Measurements from ENCODE around the gene CDC6.
A peak's percentile ranks its signal among the peaks of the same experiment; 100 is the strongest.
"Not testable (repeated sequence)": the region's sequence is repeated elsewhere in the genome, so short reads cannot be mapped to it uniquely, and the experiment has no call there.

Gene CDC6

DNA sequence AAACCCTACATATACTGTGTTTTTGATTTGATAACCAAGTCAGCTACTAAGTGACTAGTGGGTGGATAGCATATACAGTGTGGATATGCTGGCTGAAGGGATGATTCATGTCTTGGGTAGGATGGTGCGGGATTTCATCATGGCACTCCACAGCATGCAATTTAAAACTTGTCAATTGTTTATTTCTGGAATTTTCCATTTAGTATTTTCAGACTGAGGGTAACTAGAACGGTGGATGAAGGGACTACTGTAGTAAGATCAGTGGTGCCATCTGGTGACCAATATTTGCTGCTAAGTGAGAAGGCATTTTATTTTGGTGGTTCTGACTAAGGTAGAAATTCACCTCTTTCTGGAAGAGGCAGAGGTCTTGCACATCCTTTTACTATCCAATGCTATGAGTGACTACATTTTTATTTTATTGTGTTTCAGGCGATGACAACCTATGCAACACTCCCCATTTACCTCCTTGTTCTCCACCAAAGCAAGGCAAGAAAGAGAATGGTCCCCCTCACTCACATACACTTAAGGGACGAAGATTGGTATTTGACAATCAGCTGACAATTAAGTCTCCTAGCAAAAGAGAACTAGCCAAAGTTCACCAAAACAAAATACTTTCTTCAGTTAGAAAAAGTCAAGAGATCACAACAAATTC, 3.1 kb downstream of the CDC6 start:
- peak; percentile 85 for DNase-seq (ENCODE audit: low read depth)

GRCh38 chr17:40291281-40291664, 3.6 kb downstream of the CDC6 start:
- DNase-seq (ENCODE audit: low read depth), result no peak

DNA sequence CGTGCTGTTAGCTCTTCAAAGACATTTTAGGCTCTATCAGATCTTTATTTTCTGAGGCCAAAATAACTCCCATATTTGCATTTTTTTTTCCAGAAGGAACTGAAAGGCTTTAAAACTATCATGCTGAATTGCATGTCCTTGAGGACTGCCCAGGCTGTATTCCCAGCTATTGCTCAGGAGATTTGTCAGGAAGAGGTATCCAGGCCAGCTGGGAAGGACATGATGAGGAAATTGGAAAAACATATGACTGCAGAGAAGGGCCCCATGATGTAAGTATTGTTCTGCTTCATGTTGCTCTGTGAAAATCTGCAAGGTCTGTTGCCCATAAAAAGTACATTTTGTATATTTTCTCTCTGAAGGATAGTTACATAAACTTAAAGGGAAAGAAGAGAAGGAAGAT, 5.7 kb downstream of the CDC6 start:
- DNase-seq (ENCODE audit: low read depth), result no peak

GRCh38 chr17:40295488-40296436, 8.1 kb downstream of the CDC6 start:
- DNase-seq (ENCODE audit: low read depth), result no peak

- DNase-seq (ENCODE audit: low read depth), result no peak
These were observed 9.8 kb downstream of the CDC6 start for GRCh38 chr17:40297511-40297910.

GRCh38 chr17:40298726-40299125, 11.0 kb downstream of the CDC6 start:
- no peak for DNase-seq (ENCODE audit: low read depth)

GRCh38 chr17:40299159-40299757, 11.6 kb downstream of the CDC6 start:
- not testable (repeated sequence) for DNase-seq (ENCODE audit: low read depth)

DNA sequence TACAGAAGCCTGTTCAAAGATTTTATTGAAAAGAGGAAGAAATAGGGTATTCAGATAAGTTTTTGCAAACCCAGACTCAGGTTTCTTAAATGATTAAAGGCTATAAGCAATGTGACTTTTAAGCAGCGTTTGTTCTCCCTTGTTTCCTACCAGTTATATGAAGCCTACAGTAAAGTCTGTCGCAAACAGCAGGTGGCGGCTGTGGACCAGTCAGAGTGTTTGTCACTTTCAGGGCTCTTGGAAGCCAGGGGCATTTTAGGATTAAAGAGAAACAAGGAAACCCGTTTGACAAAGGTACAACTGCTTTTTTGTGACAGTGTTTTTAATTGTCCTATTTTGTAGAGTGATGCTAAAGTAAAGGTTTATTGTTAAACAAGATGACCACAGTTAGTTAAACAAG, 13.6 kb downstream of the CDC6 start:
- no peak for DNase-seq (ENCODE audit: low read depth)

DNA sequence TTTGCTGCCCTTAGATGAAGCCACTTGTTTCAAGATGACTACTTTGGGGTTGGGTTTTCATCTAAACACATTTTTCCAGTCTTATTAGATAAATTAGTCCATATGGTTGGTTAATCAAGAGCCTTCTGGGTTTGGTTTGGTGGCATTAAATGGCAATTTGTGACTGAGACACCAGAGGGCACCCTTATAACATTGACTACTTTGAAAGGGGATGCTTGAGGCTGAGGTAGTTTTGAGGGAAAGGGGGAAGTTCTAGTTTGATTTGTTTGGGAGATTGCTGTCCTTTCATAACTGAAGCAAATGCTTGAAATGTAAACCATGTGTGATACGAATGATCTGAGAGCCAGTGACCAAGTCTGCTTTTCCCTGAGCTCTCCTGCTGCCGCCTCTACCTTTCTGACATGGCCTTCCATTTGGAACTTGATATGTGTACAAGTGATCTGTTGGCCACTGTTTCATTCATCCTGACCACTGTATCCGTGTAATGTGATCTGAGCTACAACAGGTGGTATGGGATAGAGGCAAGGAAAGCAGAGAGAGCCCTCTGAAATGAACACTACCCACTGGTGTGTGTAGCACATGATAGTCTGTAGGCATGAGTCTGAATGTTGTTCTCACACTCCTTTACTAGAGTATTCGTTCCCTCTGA, 15.5 kb downstream of the CDC6 start:
- DNase-seq (ENCODE audit: low read depth), result peak; percentile 59

DNA sequence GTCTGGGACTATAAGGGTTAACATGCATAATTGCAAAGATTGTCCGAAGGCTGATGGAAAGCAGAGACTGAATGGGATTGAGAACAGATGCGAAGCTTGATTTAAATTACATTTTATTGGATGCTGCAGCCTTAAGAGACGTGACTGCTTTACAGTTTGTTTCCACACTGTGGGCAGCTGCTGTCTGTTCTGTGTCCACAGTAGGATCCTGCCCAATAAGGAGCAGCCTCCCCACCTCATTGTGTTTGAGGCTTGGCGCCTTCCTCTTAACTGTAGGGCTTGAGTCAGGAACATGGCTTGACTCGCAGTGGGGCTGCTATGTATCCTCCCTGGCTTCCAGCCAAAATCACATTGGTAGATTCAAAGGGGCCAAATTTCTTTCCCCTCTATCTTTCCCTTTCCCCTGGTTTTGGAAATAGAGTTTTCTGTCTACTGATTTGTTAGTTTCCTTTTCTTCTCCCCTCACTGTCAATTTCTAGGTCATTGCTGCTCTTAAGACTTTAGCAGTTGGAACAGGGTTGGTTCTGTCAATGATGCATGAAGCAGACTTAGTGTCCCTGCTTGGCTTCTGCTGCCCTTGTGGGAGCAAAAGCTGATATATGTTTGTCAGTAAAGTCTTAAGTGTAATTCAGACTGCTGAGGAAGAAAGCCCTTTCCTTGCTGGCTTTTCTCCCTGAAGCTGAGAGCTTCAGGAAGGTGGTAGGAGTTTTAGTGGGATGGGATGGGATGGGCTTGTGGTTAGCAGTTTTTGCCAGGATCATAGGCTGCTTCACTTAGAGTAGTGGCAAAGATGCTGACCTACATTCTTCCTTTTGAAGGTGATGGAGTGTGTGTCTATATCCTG, 16.3 kb downstream of the CDC6 start:
- no peak for DNase-seq (ENCODE audit: low read depth)

- DNase-seq (ENCODE audit: low read depth), result peak; percentile 95
These were observed 16.8 kb downstream of the CDC6 start for GRCh38 chr17:40304552-40304863.

DNA sequence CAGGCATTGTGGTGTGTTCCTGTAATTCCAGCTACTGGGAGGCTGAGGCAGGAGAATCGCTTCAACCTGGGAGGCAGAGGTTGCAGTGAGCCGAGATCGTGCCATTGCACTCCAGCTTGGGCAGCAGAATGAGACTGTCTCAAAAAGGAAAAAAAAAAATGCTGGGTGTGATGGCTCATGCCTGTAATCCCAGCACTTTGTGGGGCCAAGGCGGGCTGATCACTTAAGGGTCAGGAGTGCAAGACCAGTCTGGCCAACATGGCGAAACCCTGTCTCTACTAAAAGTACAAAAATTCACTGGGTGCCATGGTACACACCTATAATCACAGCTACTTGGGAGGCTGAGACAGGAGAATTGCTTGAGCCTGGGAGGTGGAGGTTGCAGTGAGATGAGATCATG, 17.2 kb downstream of the CDC6 start:
- not testable (repeated sequence) for DNase-seq (ENCODE audit: low read depth)

DNA sequence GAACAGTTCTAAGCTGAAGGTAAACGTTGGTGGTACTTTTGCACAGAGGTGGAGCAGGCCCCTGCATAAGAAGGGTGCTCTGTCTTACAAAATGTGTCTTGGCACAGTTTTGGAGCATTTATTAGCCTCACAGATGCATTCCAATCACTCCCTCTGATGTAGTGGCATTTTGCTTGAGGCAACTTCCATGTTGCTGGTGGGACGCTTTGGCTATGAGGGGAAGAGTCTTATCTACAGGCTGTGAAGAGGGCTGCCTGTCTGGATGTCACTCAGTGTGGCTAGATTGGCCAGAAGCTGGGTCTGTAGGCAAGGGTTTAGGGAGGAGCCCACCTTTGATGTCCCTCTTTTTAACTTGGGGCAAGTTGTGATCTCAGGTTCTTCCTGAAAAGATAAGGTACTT, 18.7 kb downstream of the CDC6 start:
- DNase-seq (ENCODE audit: low read depth), result no peak

DNA sequence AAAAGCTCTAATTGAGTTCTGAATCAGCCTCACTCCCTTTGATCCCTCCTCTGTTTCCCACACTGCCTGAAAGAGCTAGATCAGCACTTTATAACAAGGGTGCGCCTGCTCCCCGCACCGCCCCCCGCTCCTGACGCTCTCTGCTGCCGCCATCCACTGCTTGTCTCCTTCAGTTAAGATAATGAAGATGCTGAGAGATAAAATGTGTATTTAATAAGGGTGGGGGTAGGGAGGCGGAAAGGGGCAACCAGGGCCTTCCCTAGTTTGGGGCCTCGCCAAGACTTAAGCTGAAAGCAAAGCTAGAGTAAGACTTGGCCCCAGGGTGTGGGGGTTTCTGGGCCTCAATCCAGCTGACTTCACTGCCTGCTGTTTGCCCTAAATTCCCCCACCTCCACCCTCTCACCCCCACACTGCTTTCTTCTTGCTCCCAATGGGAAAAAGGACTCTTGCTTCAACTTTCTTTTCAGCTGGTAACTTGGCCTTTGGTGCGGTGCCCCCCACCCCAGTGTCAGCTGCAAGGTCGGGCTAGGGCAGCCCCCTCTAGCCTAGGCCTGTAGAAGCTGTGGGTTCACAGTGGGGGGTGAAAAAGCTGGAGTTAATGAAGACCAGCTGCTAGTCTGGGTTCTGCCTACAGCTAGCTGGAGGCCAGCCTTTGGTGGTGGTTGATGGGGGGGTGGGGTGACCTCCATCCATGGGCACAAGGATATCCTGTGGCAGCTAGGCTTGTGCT, 19.5 kb downstream of the CDC6 start:
- no peak for DNase-seq (ENCODE audit: low read depth)

DNA sequence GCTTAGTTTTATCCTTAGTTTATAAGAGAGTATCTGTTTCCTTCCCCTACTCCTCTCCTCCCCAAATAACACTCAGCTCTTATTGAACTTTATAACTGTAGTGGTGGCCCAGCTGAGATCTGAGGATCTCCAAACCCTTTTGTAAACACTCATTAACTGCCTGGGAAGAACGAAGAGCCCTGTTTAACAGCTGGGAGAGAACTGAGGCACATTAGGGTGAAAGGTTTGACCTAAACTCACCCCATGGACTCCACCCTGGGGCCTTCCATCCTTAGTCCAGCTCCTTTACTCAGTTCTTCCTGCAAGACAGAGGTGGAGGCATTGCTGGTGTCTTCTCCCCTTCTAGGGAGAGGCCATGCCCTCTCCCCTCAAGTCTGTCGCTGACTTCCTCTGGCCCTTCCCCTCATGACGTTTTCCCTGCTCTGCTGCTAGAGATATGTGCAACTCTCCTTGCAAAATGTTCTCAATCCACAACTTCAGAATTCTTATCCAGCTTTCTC, 20.1 kb downstream of the CDC6 start:
- DNase-seq (ENCODE audit: low read depth), result no peak

GRCh38 chr17:40309031-40309948, 21.6 kb downstream of the CDC6 start, which contains the start of gene RARA:
Gene RARA, plus strand, starts transcription at chr17:40309180. Its CDS starts 22,039 bp downstream, at chr17:40331219.
- DNase-seq (ENCODE audit: low read depth), result no peak

GRCh38 chr17:40309949-40310510, 22.4 kb downstream of the CDC6 start:
- no peak for DNase-seq (ENCODE audit: low read depth)

DNA sequence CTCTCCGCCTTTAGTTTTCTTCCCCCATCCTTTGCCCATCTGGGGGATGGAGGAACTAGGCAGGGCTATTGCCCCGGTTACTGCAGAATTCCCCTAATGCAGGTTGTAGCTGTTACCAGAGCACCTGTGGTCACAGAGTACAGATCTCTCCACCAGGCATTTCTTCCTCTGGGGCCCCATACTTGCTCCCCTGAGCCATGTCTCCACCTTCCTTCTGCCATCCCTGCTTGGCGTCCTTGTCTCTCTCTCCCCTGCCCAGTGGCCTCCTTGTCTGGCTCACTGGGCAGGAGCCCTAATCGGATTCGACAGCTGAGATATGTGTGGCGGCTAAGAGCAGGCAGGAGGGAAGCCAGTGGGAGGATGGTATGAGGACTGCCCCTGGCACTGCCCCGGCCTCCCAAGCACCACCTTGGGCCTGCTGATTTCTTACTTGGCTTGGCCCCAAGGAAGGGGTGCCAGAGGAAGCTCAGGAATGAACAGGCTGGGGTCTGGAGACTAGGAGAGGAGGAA, 23.3 kb downstream of the CDC6 start:
- no peak for DNase-seq (ENCODE audit: low read depth)

DNA sequence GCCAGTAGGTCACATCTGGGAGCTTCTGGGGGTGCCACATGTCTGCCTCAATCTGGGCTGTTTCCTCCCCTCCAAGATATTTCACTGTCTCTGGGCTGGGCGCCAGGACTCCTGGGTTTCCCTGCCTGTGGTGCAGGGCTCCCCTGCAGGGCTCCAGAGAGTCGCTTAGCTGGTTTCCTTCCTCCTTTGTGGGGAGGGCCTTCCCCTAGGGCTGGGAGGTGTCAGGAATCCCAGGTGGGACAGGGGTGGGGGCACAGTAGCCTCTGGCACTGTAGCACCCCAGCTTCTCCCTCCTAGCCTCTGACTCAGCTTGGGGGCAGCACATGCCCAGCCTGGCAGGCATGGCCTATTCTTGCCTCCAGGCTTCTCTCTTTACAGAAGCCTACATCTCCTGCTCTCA, 23.9 kb downstream of the CDC6 start:
- no peak for DNase-seq (ENCODE audit: low read depth)
